SK-N-DZ (cell line): ENCODE measurements around the gene UQCC3.

ENCODE experiments used
- small RNA-seq, 2 experiments: library from RNA; depleted of rRNA; stranded (forward); fragments of <200 nt; gene quantifications; one replicate each; pipeline ENCODE3, GENCODE V24; 2014

The UQCC3 gene

Small RNA genes lying within 50 kb of the gene (small RNA-seq; reads per million reads assigned to genes)
- gene SNORA57 = 0 reads per million in 2 experiments
